AG04450 (cell line): Measurements from ENCODE around the gene CIRBP. TPM values are rescaled to one million over a fixed set of nuclear protein-coding genes. Genes with fewer than 3 reads are reported as not detected.

Source experiments
- CTCF ChIA-PET: fragments of 300-600, 350-600 bp; formaldehyde crosslinking; extraction: SDS; loops from one replicate; lab custom pipeline; 2022; ENCODE audit warnings: antibody characterized with exemption, inconsistent platforms; lab: Charles Lee
- POLR2A ChIA-PET: fragments of 350-600 bp; formaldehyde crosslinking; extraction: SDS; loops from one replicate; lab custom pipeline; 2021; ENCODE audit warnings: antibody characterized with exemption, inconsistent platforms; lab: Yijun Ruan, JAX
- DNase-seq: peaks from one replicate; pipeline ENCODE4 v3.0.0-alpha.2; 2011; ENCODE audit warnings: low read depth, low spot score
- H3K27ac ChIP-seq: one replicate; pipeline ENCODE4 v1.5.1; 2012; ENCODE audit warnings: low read depth, low read length, control low read depth
- H3K27me3 ChIP-seq: one replicate; pipeline ENCODE4 v1.6.0; 2012; ENCODE audit warnings: low read length; ENCODE audit not compliant: control insufficient read depth, insufficient read depth
- H3K4me3 ChIP-seq: 2 replicates; pipeline ENCODE4 v1.5.1; 2011; ENCODE audit warnings: mild to moderate bottlenecking, low read depth, low read length, control low read depth
- H3K9me3 ChIP-seq: 2 replicates; pipeline ENCODE4 v1.5.1; 2012; ENCODE audit warnings: low read length; ENCODE audit not compliant: control insufficient read depth, insufficient read depth
- CTCF ChIP-seq: IDR thresholded peaks from 2 replicates; pipeline ENCODE4 v1.5.1; 2011; ENCODE audit warnings: low read depth, low read length, control low read depth, inconsistent platforms
- polyA plus RNA-seq: library from polyadenylated mRNA; depleted of rRNA; stranded (reverse); fragments of >200 nt; gene quantifications from 2 replicates; pipeline ENCODE4 v1.2.3, GENCODE V29; 2011

CIRBP gene
- polyA plus RNA-seq, 1 experiment: 269 TPM

GRCh38 chr19:1276628-1277022 lies 7.5 kb downstream of the CIRBP start:
- Histone ChIP-seq H3K27ac (no peak overlapping the region), H3K9me3 (peaks cover 12% of the 10 kb centered on the region; the same call in 1 of the 2 replicates), H3K27me3 (no peaks in the 10 kb centered on the region), H3K4me3 (peak overlapping the region; percentile 75)
- DNase-seq: no peak
- CTCF ChIA-PET: no interaction called here
- POLR2A ChIA-PET: no interaction called here
- no peak for TF ChIP-seq CTCF

DNA sequence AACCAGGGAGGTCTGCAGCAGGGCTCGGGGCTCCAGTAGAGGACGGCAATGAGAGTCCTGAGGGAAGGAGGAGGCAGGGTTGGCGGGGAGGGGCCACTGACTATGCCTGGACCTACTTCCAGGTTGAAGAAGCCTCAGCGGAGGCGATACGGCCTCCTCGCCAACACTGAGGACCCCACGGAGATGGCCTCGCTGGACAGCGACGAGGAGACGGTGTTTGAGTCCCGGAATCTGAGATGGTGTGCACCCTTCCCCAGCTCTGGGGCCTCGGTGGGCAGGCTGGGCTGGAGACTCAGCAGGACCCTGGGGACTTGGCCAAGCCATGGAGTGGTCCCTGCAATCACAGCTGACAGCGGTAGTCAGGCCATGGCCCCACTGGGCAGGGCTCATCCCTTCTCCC lies 7.9 kb downstream of the CIRBP start:
- Histone ChIP-seq H3K4me3 (no peak overlapping the region), H3K9me3 (peaks cover 12% of the 10 kb centered on the region; the same call in 1 of the 2 replicates), H3K27me3 (no peaks in the 10 kb centered on the region), H3K27ac (no peak overlapping the region)
- no peak for TF ChIP-seq CTCF
- ChIA-PET POLR2A (interaction anchor here (1.0 kb wide), 1 partner anchor 8 kb away, joined by 4 read pairs; the partner anchor contains the start of gene CIRBP), CTCF (no interaction called here)
- no peak for DNase-seq

GRCh38 chr19:1278074-1278473 lies 8.9 kb downstream of the CIRBP start:
- Histone ChIP-seq H3K9me3 (peaks cover 12% of the 10 kb centered on the region; the same call in 1 of the 2 replicates), H3K4me3 (no peak overlapping the region), H3K27ac (no peak overlapping the region), H3K27me3 (peaks cover 4% of the 10 kb centered on the region)
- no peak for DNase-seq
- TF ChIP-seq CTCF: no peak
- POLR2A ChIA-PET: interaction anchor here (1.0 kb wide), 1 partner anchor 9 kb away, joined by 4 read pairs; the partner anchor contains the start of gene CIRBP
- CTCF ChIA-PET: interaction anchor here (0.6 to 1.3 kb wide), 5 partner anchors 12 to 398 kb away, joined by 3 to 4 read pairs (median 3); no protein-coding TSS in a partner anchor

DNA sequence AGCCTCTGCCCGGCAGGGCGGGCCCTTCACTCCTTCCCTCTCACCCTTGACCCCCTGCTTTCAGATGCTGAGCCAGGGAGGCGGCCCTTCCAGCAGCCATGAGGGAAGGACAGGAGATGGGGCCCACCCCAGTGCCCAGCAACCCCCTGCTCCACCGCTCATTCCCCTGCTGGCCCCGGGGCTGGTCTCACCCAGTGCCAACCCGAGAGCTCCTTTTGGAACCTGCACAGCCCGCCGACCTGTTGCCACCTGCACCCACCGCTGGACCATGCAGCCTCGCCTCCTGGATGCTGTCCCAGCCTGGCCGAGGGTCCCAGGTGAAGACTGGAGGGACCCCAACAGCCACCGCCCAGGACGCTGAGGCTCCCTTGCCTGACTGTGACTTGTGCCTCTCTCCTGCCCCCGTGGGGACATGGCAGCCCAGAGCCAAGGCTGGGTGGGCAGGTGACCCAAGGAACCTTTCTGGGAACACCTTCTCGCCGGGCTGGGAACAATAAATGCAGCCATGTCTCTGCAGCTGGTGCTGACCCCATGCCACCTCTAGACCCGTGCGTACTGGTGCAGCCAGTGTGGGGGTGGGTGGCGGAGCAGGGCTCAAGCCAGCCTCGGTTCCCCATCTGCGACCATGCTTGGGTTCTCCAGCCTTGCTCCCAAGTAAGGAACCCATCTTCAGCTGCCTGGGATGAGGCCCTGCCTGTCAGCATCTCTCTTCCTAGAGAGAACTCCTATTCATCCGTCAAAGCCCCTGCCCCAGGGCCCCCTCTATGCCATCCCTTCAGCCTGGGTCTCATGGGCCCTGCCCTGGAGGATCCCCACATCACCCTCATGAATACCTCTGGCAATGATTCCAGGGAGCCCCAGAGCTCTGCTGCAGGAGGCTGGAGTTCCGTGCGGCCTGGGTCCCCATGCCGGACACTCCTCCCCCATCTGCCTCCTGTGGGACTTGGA lies 9.9 kb downstream of the CIRBP start:
- Histone ChIP-seq H3K9me3 (peaks cover 9% of the 10 kb centered on the region; the same call in 1 of the 2 replicates), H3K4me3 (no peak overlapping the region), H3K27ac (no peak overlapping the region), H3K27me3 (peaks cover 13% of the 10 kb centered on the region)
- DNase-seq: no peak
- TF ChIP-seq CTCF: no peak
- ChIA-PET CTCF (interaction anchor here (0.6 to 2.2 kb wide), 8 partner anchors 12 to 399 kb away, joined by 3 to 11 read pairs (median 3); no protein-coding TSS in a partner anchor), POLR2A (interaction anchor here (1.2 to 1.6 kb wide), 2 partner anchors 10 to 76 kb away, joined by 3 to 13 read pairs; partner anchors contain the start of gene CIRBP)
